Effector memory CD4-positive, alpha-beta T cell (primary cell): ENCODE measurements around the gene HK3.

Experiments
- DNase-seq, 3 donors: peaks; one replicate each; pipeline ENCODE4 v3.0.0-alpha.2; 2020
- H3K27ac ChIP-seq: 2 replicates; pipeline ENCODE4 v1.7.0; 2013; ENCODE audit warnings: mild to moderate bottlenecking, low read length, moderate library complexity; ENCODE audit not compliant: insufficient read depth, poor library complexity, severe bottlenecking
- H3K27me3 ChIP-seq: replicated peaks from 2 replicates; pipeline ENCODE4 v1.7.0; 2013; ENCODE audit warnings: mild to moderate bottlenecking, low read length; ENCODE audit not compliant: insufficient read depth, control insufficient read depth, poor library complexity, severe bottlenecking
- H3K36me3 ChIP-seq: 2 replicates; pipeline ENCODE4 v1.7.0; 2013; ENCODE audit warnings: mild to moderate bottlenecking, low read length, moderate library complexity; ENCODE audit not compliant: control insufficient read depth, insufficient read depth
- H3K4me1 ChIP-seq: 2 replicates; pipeline ENCODE4 v1.7.0; 2013; ENCODE audit warnings: low read length, mild to moderate bottlenecking; ENCODE audit not compliant: control insufficient read depth, insufficient read depth, poor library complexity, severe bottlenecking
- H3K4me3 ChIP-seq: 2 replicates; pipeline ENCODE4 v1.7.0; 2013; ENCODE audit warnings: low read length, low read depth, mild to moderate bottlenecking; ENCODE audit not compliant: insufficient read depth, poor library complexity, severe bottlenecking
- H3K9me3 ChIP-seq: 2 replicates; pipeline ENCODE4 v1.7.0; 2013; ENCODE audit warnings: mild to moderate bottlenecking, low read length, moderate library complexity; ENCODE audit not compliant: control insufficient read depth
- total RNA-seq, 3 donors: gene quantifications; one replicate each; lab custom pipeline; 2026; lab: John Stamatoyannopoulos, UW

The HK3 gene, protein sequence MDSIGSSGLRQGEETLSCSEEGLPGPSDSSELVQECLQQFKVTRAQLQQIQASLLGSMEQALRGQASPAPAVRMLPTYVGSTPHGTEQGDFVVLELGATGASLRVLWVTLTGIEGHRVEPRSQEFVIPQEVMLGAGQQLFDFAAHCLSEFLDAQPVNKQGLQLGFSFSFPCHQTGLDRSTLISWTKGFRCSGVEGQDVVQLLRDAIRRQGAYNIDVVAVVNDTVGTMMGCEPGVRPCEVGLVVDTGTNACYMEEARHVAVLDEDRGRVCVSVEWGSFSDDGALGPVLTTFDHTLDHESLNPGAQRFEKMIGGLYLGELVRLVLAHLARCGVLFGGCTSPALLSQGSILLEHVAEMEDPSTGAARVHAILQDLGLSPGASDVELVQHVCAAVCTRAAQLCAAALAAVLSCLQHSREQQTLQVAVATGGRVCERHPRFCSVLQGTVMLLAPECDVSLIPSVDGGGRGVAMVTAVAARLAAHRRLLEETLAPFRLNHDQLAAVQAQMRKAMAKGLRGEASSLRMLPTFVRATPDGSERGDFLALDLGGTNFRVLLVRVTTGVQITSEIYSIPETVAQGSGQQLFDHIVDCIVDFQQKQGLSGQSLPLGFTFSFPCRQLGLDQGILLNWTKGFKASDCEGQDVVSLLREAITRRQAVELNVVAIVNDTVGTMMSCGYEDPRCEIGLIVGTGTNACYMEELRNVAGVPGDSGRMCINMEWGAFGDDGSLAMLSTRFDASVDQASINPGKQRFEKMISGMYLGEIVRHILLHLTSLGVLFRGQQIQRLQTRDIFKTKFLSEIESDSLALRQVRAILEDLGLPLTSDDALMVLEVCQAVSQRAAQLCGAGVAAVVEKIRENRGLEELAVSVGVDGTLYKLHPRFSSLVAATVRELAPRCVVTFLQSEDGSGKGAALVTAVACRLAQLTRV
- 0 to 3.3 (median 0.09) reads per million in 3 donors for total RNA-seq

DNA sequence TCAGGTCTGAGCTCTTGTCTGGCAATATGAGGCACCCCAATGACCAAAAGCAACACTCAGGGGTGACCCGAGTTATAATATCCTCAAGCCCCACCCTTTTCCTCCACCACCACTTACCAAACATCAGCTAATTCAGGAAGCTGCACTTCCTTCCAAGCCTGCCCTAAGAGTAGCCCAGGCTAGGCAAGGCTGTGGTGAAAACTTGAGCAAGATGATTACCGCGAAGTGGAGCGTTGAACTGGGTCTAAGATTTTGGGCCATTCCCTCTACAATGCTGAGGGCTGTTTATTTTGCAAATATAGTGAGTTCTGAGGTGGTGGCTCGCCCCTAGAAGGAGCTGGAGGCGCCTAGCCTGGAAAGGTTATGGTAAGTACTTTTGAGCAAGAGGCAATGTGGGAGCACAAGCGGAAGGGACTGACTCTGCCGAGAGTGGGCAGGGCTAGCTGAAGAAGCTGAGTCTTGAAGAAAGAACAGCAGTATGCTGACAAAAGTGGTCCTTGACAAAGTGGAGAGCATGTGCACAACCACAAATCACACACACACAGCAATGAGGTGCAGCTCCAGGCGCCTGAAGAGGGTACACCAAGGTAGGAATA, at the start of gene HK3:
Gene HK3, minus strand, starts transcription at position 51 of the 596 bp plus-strand sequence. CDS start 3,187 bp downstream, outside the sequence.
- peaks cover 6% of the 10 kb centered on the region for H3K36me3 ChIP-seq
- no peak within 1 kb of the TSS for H3K4me3 ChIP-seq
- no peak for DNase-seq
- no peaks in the 10 kb centered on the region for H3K27me3 ChIP-seq
- no peaks in the 10 kb centered on the region for H3K9me3 ChIP-seq
- peaks cover 5% of the 10 kb centered on the region for H3K4me1 ChIP-seq
- no peak within 1 kb of the TSS for H3K27ac ChIP-seq

DNA sequence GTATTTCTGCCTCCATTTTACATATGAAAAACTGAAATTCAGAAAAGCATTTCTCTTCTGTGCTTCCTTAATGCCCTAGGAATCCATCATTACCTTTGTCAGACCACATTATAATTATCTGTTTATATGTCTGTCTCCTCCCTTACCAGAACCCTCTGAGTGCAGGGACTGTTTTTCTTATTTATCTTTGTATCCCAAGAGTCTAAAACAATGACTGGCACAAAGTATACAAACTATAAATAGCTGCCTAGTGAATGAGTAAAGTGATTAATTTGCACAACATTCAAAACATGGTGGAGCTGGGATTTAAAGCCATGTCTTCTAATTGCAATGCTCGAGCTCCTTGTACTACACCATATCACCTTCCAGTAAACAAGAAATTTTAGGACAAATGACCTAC, 49.3 kb upstream of the HK3 start:
- Histone ChIP-seq H3K27ac (no peak overlapping the region), H3K27me3 (no peaks in the 10 kb centered on the region), H3K4me3 (no peak overlapping the region), H3K36me3 (peaks cover 40% of the 10 kb centered on the region), H3K9me3 (no peaks in the 10 kb centered on the region), H3K4me1 (no peaks in the 10 kb centered on the region)
- no peak for DNase-seq

DNA sequence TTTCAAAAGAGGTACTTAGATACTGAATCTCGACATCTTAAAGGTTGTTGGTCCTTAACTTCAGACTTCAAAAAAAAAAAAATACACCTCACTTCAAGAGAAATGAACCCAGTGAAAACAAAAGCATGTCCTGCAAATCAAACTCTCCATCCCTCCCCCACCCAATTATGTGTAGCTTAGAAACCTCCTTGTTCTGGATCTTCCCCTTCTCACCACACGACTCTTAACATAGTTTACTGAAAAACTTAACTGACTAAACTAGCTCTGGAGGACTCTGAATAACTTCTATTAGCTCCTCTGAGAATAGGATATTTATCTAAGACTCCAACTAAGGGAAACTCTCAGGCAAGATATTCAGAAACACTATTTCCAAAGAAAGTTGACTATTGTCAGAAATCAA, 48.7 kb upstream of the HK3 start:
- H3K27ac ChIP-seq = no peak overlapping the region
- no peak overlapping the region for H3K4me3 ChIP-seq
- no peaks in the 10 kb centered on the region for H3K4me1 ChIP-seq
- peaks cover 44% of the 10 kb centered on the region for H3K36me3 ChIP-seq
- H3K9me3 ChIP-seq = no peaks in the 10 kb centered on the region
- H3K27me3 ChIP-seq = no peaks in the 10 kb centered on the region
- DNase-seq = no peak

DNA sequence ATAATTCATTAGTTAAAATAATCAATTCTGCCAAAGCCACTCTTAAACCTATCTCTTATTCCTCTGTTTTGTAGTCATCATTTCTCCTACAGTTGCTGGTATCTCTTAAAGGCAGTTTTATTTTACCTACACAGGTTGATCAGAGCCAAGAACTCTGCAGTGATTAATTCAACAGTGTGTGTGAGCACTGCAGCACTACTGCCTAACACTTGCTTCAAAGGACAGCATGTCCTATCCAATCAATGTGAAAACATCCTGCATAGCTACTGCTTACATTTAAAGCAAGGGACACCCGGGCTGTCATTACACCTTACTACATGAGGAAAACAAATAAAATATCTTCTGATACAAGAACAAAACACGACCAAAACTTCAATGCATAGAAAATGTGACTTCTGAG, 45.1 kb upstream of the HK3 start:
- H3K36me3 ChIP-seq = peaks cover 35% of the 10 kb centered on the region
- H3K27me3 ChIP-seq = no peaks in the 10 kb centered on the region
- no peak overlapping the region for H3K4me3 ChIP-seq
- H3K9me3 ChIP-seq = no peaks in the 10 kb centered on the region
- DNase-seq = no peak
- no peak overlapping the region for H3K27ac ChIP-seq
- H3K4me1 ChIP-seq = no peaks in the 10 kb centered on the region

DNA sequence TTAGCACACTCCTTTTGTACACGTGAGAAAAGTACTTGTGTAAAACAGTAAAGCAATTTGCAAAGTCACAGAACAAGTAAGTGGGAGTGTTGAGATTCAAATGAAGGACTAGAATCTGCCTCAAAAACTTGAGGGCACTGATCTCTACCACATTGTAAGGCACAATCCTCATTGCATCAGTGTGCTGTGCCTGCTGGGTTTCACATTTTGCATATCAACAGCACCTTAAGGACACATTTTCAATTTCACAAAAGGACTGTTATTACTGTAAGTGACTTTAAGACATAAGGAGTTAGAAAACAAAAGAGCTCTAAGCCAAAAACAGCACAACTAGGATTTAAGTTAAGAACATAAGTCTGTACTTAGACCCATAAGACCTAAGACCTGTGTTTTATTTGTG, 44.7 kb upstream of the HK3 start:
- no peaks in the 10 kb centered on the region for H3K4me1 ChIP-seq
- no peaks in the 10 kb centered on the region for H3K9me3 ChIP-seq
- DNase-seq = no peak
- H3K27ac ChIP-seq = no peak overlapping the region
- no peak overlapping the region for H3K4me3 ChIP-seq
- no peaks in the 10 kb centered on the region for H3K27me3 ChIP-seq
- H3K36me3 ChIP-seq = peaks cover 32% of the 10 kb centered on the region

DNA sequence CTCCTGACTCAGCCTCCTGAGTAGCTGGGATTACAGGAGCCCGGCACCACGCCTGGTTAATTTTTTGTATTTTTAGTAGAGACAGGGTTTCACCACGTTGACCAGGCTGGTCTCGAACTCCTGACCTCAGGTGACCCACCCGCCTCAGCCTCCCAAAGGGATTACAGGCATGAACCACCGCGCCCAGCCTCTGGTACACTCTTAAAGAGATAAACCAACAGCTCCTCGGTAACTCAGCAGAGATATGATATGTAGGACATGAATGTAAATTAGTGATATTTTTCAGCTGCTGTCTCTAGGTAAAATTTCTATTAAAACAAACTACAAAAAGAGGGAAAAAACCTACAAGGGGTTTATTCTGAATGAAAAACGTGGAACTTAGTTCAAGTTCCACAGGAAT, 42.8 kb upstream of the HK3 start:
- Histone ChIP-seq H3K4me1 (no peaks in the 10 kb centered on the region), H3K36me3 (peaks cover 30% of the 10 kb centered on the region), H3K27ac (no peak overlapping the region), H3K4me3 (no peak overlapping the region), H3K9me3 (no peaks in the 10 kb centered on the region), H3K27me3 (no peaks in the 10 kb centered on the region)
- DNase-seq = no peak

DNA sequence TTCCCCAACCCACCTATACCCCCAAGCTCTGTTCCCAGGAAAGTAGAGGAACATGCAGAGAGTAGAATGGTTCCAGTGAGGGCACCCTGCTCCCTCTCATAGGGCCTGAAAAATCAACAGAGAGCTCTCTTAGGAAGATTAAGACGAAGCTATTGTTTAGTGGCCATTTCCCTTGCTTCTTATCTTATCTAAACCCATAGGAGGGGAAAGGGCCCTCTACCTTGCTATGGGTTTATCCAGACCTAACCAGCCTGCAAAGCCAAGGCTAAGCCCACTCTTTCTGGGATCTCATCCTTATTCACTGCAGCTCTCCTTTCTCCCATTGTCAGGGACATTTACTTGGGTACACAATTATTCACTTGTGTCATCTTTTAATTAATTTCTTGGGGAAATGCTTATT, 39.3 kb upstream of the HK3 start:
- no peak for DNase-seq
- Histone ChIP-seq H3K27me3 (no peaks in the 10 kb centered on the region), H3K4me3 (no peak overlapping the region), H3K9me3 (no peaks in the 10 kb centered on the region), H3K4me1 (no peaks in the 10 kb centered on the region), H3K27ac (no peak overlapping the region), H3K36me3 (peaks cover 19% of the 10 kb centered on the region)

DNA sequence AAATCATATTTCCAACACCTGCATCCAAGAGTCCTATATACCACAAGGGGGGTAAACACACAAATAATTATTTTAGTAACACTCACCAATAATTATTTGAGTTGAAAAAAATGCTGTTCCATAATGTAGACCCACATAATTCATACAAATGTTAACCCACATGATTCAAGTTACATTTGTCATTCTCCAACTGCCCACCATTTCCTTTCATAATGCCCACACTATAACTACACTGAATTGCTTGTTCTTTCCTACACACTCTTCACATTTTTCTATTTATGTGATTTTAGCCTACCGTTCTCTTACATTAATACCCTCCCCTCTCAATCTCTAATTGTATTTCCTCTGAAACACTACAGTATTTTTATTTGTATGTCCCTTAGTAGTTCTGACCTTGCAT, 35.9 kb upstream of the HK3 start:
- H3K27me3 ChIP-seq = no peaks in the 10 kb centered on the region
- DNase-seq = no peak
- H3K36me3 ChIP-seq = peaks cover 5% of the 10 kb centered on the region
- H3K4me3 ChIP-seq = no peak overlapping the region
- no peaks in the 10 kb centered on the region for H3K9me3 ChIP-seq
- H3K4me1 ChIP-seq = no peaks in the 10 kb centered on the region
- H3K27ac ChIP-seq = no peak overlapping the region

DNA sequence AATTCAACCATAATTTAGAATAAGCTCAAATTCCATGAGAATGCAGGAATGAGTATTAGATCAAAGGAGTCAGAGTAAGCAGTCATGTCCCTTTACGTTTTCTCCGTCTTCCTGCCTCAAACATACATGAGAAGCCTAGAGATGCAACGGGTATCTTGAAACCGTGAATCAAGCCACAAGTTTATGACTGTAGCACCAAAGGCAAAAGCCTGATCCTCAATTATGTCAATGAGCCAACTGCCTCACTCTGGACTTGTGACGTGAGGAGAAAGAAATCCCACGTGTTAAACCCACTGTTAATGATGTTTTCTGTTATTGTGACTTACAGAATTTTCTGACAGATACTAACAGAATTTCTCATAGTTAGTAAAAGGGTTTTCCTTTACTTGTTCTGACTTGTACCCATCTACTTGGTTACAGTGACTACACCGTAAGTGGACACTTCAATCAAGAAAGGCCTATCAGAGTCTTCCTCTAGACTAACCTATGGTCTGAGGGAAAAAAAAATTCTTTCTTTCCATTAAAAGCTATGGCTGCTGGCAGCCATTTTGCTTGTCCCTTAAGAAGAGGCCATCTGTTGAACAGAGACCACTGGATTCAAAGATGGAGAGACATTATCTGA, 35.3 kb upstream of the HK3 start:
- no peak for DNase-seq
- H3K27ac ChIP-seq = no peak overlapping the region
- H3K27me3 ChIP-seq = no peaks in the 10 kb centered on the region
- no peaks in the 10 kb centered on the region for H3K9me3 ChIP-seq
- H3K4me1 ChIP-seq = no peaks in the 10 kb centered on the region
- H3K4me3 ChIP-seq = no peak overlapping the region
- H3K36me3 ChIP-seq = peaks cover 5% of the 10 kb centered on the region
